Panc1 (cell line): ENCODE data around the gene TACC2. TPM values are rescaled to one million over a fixed set of nuclear protein-coding genes. Genes with fewer than 3 reads are reported as not detected.

Source experiments
- ATAC-seq: fragments of 200-7000 bp; cut with Tn5 transposase; 2 replicates; pipeline ENCODE4 v1.9.1; 2020; ENCODE audit warnings: mild to moderate bottlenecking, moderate library complexity
- BruUV-seq: library from RNA; stranded (reverse); fragments of 400-500 nt; replicated peaks from 2 replicates; lab custom pipeline; 2021; lab: Mats Ljungman, UMichigan
- CTCF ChIA-PET: fragments of 300-600 bp; sonication (Branson Sonifier 250); formaldehyde crosslinking; loops from one replicate; lab custom pipeline; 2022; ENCODE audit warnings: antibody characterized with exemption; lab: Charles Lee
- POLR2A ChIA-PET: fragments of 300-600 bp; sonication (Branson Sonifier 250); formaldehyde crosslinking; loops from one replicate; lab custom pipeline; 2022; ENCODE audit warnings: antibody characterized with exemption; lab: Charles Lee
- DNase-seq: peaks from one replicate; pipeline ENCODE4 v3.0.0-alpha.2; 2010; ENCODE audit warnings: low read depth, low spot score
- H3K27ac ChIP-seq: 2 replicates; pipeline ENCODE4 v1.5.1; 2011; ENCODE audit warnings: mild to moderate bottlenecking, low read length, inconsistent platforms
- H3K27me3 ChIP-seq: fragments of 200-500 bp; sonication (Bioruptor generic); 2 replicates; pipeline ENCODE4 v1.6.0; 2014; ENCODE audit warnings: low read length, inconsistent platforms; ENCODE audit not compliant: control insufficient read depth, insufficient read depth
- H3K36me3 ChIP-seq: fragments of 200-500 bp; sonication (Bioruptor generic); 2 replicates; pipeline ENCODE4 v1.5.1; 2014; ENCODE audit warnings: inconsistent platforms, mild to moderate bottlenecking, low read length, moderate library complexity; ENCODE audit not compliant: control insufficient read depth, insufficient read depth
- H3K4me1 ChIP-seq: 2 replicates; pipeline ENCODE4 v1.5.1; 2011; ENCODE audit warnings: inconsistent platforms, mild to moderate bottlenecking, low read length, moderate library complexity; ENCODE audit not compliant: control insufficient read depth, insufficient read depth
- H3K4me3 ChIP-seq, 2 experiments: 2 replicates each; pipeline ENCODE4 v1.5.1; 2011 to 2012; ENCODE audit warnings: low read depth in 2 of 2, low read length in 2 of 2, mild to moderate bottlenecking in 2 of 2, inconsistent platforms in 1 of 2, moderate library complexity in 1 of 2
- H3K9me3 ChIP-seq: fragments of 200-500 bp; sonication (Bioruptor generic); 2 replicates; pipeline ENCODE4 v1.5.1; 2014; ENCODE audit warnings: low read depth, mild to moderate bottlenecking, inconsistent platforms, low read length, moderate library complexity; ENCODE audit not compliant: control insufficient read depth, insufficient read depth
- POLR2AphosphoS5 ChIP-seq: IDR thresholded peaks from 2 replicates; pipeline ENCODE4 v1.6.1; 2012; ENCODE audit warnings: mild to moderate bottlenecking, low read depth, low read length, moderate library complexity
- SIN3A ChIP-seq: IDR thresholded peaks from 2 replicates; pipeline ENCODE4 v1.6.1; 2012; ENCODE audit warnings: low read depth, mild to moderate bottlenecking, low read length, moderate library complexity, borderline replicate concordance; ENCODE audit not compliant: insufficient read depth
- TCF7L2 ChIP-seq: IDR thresholded peaks from 2 replicates; pipeline ENCODE4 v1.6.1; 2011; ENCODE audit warnings: mild to moderate bottlenecking, low read depth, low read length, inconsistent platforms
- in situ Hi-C: cut with HindIII; loops from 2 replicates; pipeline ENCODE4 v1.10.0; 2016; ENCODE audit warnings: low sequenced_read_pairs, low pct_unique_long_range_greater_than_20kb
- intact Hi-C: fragments of 100-400 bp; cut with micrococcal nuclease; formaldehyde crosslinking; loops from one replicate; pipeline ENCODE4 v1.10.0; 2022; ENCODE audit not compliant: unreplicated experiment
- total RNA-seq: library from RNA; stranded (reverse); gene quantifications from one replicate; pipeline ENCODE4 v1.2.1, GENCODE V29; 2021; ENCODE audit not compliant: unreplicated experiment
- TF ChIP-seq, protein P1 (sequence below): fragments of 450-650 bp; IDR thresholded peaks from 2 replicates; pipeline ENCODE4 v1.5.1; 2017; ENCODE audit warnings: mild to moderate bottlenecking
- TF ChIP-seq, protein P2 (sequence below), 2 experiments: IDR thresholded peaks; 2 replicates each; pipeline ENCODE4 v1.6.1; 2011 to 2012; ENCODE audit warnings: low read depth in 2 of 2, control low read depth in 1 of 2, low read length in 1 of 2, mild to moderate bottlenecking in 1 of 2, moderate library complexity in 1 of 2; ENCODE audit not compliant: insufficient read depth in 1 of 2

Gene TACC2
- total RNA-seq, 1 experiment from 2014 or later: 133 TPM

DNA sequence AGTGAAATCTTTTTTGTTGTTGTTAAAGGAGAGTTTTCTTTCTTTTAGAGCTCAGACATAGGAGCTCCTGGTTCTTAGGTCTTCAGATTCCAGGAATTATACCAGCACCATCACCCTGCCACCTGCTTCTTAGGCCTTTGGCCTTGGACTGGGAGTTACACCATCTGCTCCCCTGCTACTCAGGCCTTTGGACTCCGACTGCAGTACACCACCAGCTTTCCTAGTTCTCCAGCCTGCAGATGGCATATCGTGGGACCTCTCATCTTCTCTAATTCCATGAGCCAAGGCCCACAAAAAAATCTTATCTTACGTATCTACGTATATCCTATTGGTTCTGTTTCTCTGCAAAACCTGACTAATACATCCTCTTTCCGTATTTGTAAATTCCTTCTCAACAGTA lies 5.1 kb upstream of the TACC2 start:
- H3K36me3 ChIP-seq: no peaks in the 10 kb centered on the region
- CTCF ChIA-PET: interaction anchor here (0.7 kb wide), 1 partner anchor 35 kb away, joined by 7 read pairs; no protein-coding TSS in a partner anchor
- intact Hi-C loops: no loop called here
- no peaks in the 10 kb centered on the region for H3K27me3 ChIP-seq
- no TSS peak for BruUV-seq
- no peak for DNase-seq
- POLR2A ChIA-PET: no interaction called here
- ATAC-seq: no peak
- H3K4me3 ChIP-seq: no peak overlapping the region
- H3K9me3 ChIP-seq: peaks cover 10% of the 10 kb centered on the region; the same call in 1 of the 2 replicates
- TF ChIP-seq, protein P1, sequence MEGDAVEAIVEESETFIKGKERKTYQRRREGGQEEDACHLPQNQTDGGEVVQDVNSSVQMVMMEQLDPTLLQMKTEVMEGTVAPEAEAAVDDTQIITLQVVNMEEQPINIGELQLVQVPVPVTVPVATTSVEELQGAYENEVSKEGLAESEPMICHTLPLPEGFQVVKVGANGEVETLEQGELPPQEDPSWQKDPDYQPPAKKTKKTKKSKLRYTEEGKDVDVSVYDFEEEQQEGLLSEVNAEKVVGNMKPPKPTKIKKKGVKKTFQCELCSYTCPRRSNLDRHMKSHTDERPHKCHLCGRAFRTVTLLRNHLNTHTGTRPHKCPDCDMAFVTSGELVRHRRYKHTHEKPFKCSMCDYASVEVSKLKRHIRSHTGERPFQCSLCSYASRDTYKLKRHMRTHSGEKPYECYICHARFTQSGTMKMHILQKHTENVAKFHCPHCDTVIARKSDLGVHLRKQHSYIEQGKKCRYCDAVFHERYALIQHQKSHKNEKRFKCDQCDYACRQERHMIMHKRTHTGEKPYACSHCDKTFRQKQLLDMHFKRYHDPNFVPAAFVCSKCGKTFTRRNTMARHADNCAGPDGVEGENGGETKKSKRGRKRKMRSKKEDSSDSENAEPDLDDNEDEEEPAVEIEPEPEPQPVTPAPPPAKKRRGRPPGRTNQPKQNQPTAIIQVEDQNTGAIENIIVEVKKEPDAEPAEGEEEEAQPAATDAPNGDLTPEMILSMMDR: no peak
- TF ChIP-seq POLR2AphosphoS5 (no peak), SIN3A (no peak), TCF7L2 (no peak)
- TF ChIP-seq, protein P2, sequence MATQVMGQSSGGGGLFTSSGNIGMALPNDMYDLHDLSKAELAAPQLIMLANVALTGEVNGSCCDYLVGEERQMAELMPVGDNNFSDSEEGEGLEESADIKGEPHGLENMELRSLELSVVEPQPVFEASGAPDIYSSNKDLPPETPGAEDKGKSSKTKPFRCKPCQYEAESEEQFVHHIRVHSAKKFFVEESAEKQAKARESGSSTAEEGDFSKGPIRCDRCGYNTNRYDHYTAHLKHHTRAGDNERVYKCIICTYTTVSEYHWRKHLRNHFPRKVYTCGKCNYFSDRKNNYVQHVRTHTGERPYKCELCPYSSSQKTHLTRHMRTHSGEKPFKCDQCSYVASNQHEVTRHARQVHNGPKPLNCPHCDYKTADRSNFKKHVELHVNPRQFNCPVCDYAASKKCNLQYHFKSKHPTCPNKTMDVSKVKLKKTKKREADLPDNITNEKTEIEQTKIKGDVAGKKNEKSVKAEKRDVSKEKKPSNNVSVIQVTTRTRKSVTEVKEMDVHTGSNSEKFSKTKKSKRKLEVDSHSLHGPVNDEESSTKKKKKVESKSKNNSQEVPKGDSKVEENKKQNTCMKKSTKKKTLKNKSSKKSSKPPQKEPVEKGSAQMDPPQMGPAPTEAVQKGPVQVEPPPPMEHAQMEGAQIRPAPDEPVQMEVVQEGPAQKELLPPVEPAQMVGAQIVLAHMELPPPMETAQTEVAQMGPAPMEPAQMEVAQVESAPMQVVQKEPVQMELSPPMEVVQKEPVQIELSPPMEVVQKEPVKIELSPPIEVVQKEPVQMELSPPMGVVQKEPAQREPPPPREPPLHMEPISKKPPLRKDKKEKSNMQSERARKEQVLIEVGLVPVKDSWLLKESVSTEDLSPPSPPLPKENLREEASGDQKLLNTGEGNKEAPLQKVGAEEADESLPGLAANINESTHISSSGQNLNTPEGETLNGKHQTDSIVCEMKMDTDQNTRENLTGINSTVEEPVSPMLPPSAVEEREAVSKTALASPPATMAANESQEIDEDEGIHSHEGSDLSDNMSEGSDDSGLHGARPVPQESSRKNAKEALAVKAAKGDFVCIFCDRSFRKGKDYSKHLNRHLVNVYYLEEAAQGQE (IDR thresholded peaks at IDR 0.05; ENCODE audit: insufficient read depth in 1 of 2, low read depth in 2 of 2, low read length in 1 of 2): no peak
- H3K4me1 ChIP-seq: no peaks in the 10 kb centered on the region
- no peak overlapping the region for H3K27ac ChIP-seq
- in situ Hi-C loops: no loop called here

DNA sequence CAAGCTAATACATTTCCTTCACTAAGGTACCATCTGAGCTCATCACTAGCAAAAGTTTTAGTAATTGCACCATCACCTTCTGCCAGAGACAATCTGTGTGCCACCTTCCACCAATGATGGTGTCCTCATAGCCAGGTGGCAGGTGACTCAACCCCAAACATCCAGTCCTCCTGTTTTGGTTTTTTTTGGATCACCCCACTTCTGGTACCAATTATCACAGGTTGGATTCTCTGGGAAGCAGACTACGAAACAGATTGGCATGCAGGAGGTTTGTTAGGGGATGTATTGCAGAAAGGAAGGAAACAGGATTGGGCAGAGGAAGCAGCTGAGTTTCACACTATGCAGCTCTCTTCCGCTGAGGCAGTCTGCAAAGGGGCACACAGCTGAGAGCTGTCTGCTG lies 4.5 kb upstream of the TACC2 start:
- no peak for ATAC-seq
- TF ChIP-seq, protein P2 (IDR thresholded peaks at IDR 0.05; ENCODE audit: insufficient read depth in 1 of 2, low read depth in 2 of 2, low read length in 1 of 2): no peak
- TF ChIP-seq POLR2AphosphoS5 (no peak), TCF7L2 (no peak), SIN3A (no peak)
- TF ChIP-seq, protein P1: no peak
- H3K4me1 ChIP-seq: no peaks in the 10 kb centered on the region
- intact Hi-C loops (no loop called here), in situ Hi-C loops (no loop called here)
- peaks cover 10% of the 10 kb centered on the region; the same call in 1 of the 2 replicates for H3K9me3 ChIP-seq
- no peaks in the 10 kb centered on the region for H3K36me3 ChIP-seq
- no peaks in the 10 kb centered on the region for H3K27me3 ChIP-seq
- no peak overlapping the region for H3K27ac ChIP-seq
- H3K4me3 ChIP-seq: no peak overlapping the region
- DNase-seq: no peak
- POLR2A ChIA-PET: no interaction called here
- CTCF ChIA-PET: interaction anchor here (0.6 kb wide), 1 partner anchor 60 kb away, joined by 3 read pairs; no protein-coding TSS in a partner anchor
- BruUV-seq: no TSS peak
